ENCODE results near the gene C14orf180. TPM values are rescaled to one million over a fixed set of nuclear protein-coding genes. Genes with fewer than 3 reads are reported as not detected.

The C14orf180 gene
- polyA plus RNA-seq, 3 donors, result not detected

GRCh38 chr14:104567141-104567956, 12.2 kb upstream of the C14orf180 start:
- Histone ChIP-seq H3K9ac (ENCODE audit: insufficient read depth, low read length, poor library complexity, severe bottlenecking) (no peak overlapping the region), H4K20me1 (ENCODE audit: insufficient read depth, low read length) (no peaks in the 10 kb centered on the region), H3K4me1 (ENCODE audit: control insufficient read depth in 1 of 2, insufficient read depth in 2 of 2, low read length in 2 of 2) (no peaks in the 10 kb centered on the region), H3K27ac (ENCODE audit: low read depth in 1 of 2, low read length in 2 of 2) (no peak overlapping the region), H3K4me3 (replicated peaks in 1 of 3; ENCODE audit: low read depth in 2 of 3, low read length in 3 of 3) (no peak overlapping the region), H2AFZ (ENCODE audit: insufficient read depth, low read depth, low read length, poor library complexity, severe bottlenecking) (no peak overlapping the region), H3K27me3 (ENCODE audit: control insufficient read depth in 2 of 2, insufficient read depth in 2 of 2, low read length in 2 of 2) (peaks cover 0 to 11% of the 10 kb centered on the region in 2 donors), H3K79me2 (ENCODE audit: insufficient read depth, low read length) (no peaks in the 10 kb centered on the region), H3K9me3 (replicated peaks in 1 of 2; ENCODE audit: control insufficient read depth in 1 of 2, insufficient read depth in 1 of 2, low read length in 2 of 2) (no peaks in the 10 kb centered on the region), H3K36me3 (replicated peaks in 1 of 2; ENCODE audit: control insufficient read depth in 1 of 2, insufficient read depth in 2 of 2, low read length in 2 of 2) (no peaks in the 10 kb centered on the region), H3K4me2 (replicated peaks; ENCODE audit: extremely low read depth, low read length, poor library complexity, severe bottlenecking) (no peak overlapping the region)
- Mint-ChIP-seq H3K27me3 (ENCODE audit: low read depth in 3 of 3) (peaks cover 8 to 21% (median 11%) of the 10 kb centered on the region in 3 donors), H3K4me1 (peaks cover 3% of the 10 kb centered on the region), H3K27ac (no peak overlapping the region), H3K36me3 (no peaks in the 10 kb centered on the region), H3K4me3 (no peak overlapping the region), H3K9me3 (peaks cover 0 to 3% (median 0%) of the 10 kb centered on the region in 7 donors)
- intact Hi-C loops (cut with micrococcal nuclease), result no loop called here
- 74% methylated on average over 18 of the region's 27 CpGs for WGBS (ENCODE audit: insufficient coverage)
- TF ChIP-seq CTCF (IDR thresholded peaks at IDR 0.05), result no peak
- DNase-seq, result no peak

- H3K4me1 ChIP-seq (ENCODE audit: control insufficient read depth in 1 of 2, insufficient read depth in 2 of 2, low read length in 2 of 2), result no peaks in the 10 kb centered on the region
- H3K27me3 ChIP-seq (ENCODE audit: control insufficient read depth in 2 of 2, insufficient read depth in 2 of 2, low read length in 2 of 2), result peaks cover 0 to 11% of the 10 kb centered on the region in 2 donors
- no peak for TF ChIP-seq CTCF (IDR thresholded peaks at IDR 0.05)
- no peak overlapping the region for H3K27ac ChIP-seq (ENCODE audit: low read depth in 1 of 2, low read length in 2 of 2)
- no peaks in the 10 kb centered on the region for H3K79me2 ChIP-seq (ENCODE audit: insufficient read depth, low read length)
- no peak overlapping the region for H3K4me2 ChIP-seq (replicated peaks; ENCODE audit: extremely low read depth, low read length, poor library complexity, severe bottlenecking)
- intact Hi-C loops (cut with micrococcal nuclease), result no loop called here
- Mint-ChIP-seq H3K27ac (no peak overlapping the region), H3K36me3 (no peaks in the 10 kb centered on the region), H3K27me3 (ENCODE audit: low read depth in 3 of 3) (peaks cover 8 to 23% (median 11%) of the 10 kb centered on the region in 3 donors), H3K4me1 (peaks cover 3% of the 10 kb centered on the region), H3K4me3 (no peak overlapping the region), H3K9me3 (peaks cover 0 to 3% (median 0%) of the 10 kb centered on the region in 7 donors)
- H2AFZ ChIP-seq (ENCODE audit: insufficient read depth, low read depth, low read length, poor library complexity, severe bottlenecking), result no peak overlapping the region
- H3K36me3 ChIP-seq (replicated peaks in 1 of 2; ENCODE audit: control insufficient read depth in 1 of 2, insufficient read depth in 2 of 2, low read length in 2 of 2), result no peaks in the 10 kb centered on the region
- H3K4me3 ChIP-seq (replicated peaks in 1 of 3; ENCODE audit: low read depth in 2 of 3, low read length in 3 of 3), result no peak overlapping the region
- no peaks in the 10 kb centered on the region for H4K20me1 ChIP-seq (ENCODE audit: insufficient read depth, low read length)
- H3K9me3 ChIP-seq (replicated peaks in 1 of 2; ENCODE audit: control insufficient read depth in 1 of 2, insufficient read depth in 1 of 2, low read length in 2 of 2), result no peaks in the 10 kb centered on the region
- H3K9ac ChIP-seq (ENCODE audit: insufficient read depth, low read length, poor library complexity, severe bottlenecking), result no peak overlapping the region
- 79% methylated on average over 8 of the region's 9 CpGs for WGBS (ENCODE audit: insufficient coverage)
- DNase-seq, result no peak
Observed at GRCh38 chr14:104567957-104568225, 11.7 kb upstream of the C14orf180 start.

All from CD14-positive monocyte (primary cell).